K562 (cell line): ENCODE data around the gene PPIA. TPM values are rescaled to one million over a fixed set of nuclear protein-coding genes. Genes with fewer than 3 reads are reported as not detected.
A peak's percentile ranks its signal among the peaks of the same experiment; 100 is the strongest.

Experiments
- ATAC-seq: fragments of 200-7000 bp; cut with Tn5 transposase; 3 replicates; pipeline ENCODE4 v1.9.1; 2020; ENCODE audit warnings: moderate library complexity
- BruUV-seq: library from RNA; stranded (reverse); fragments of 400-500 nt; replicated peaks from 2 replicates; lab custom pipeline; 2021; lab: Mats Ljungman, UMichigan
- CTCF ChIA-PET: fragments of 300-600 bp; formaldehyde crosslinking; extraction: SDS; loops from one replicate; lab custom pipeline; 2021; ENCODE audit warnings: low intra/inter-chr PET ratio; lab: Yijun Ruan, JAX
- POLR2A ChIA-PET: fragments of 300-600, 350-650 bp; sonication (Branson Sonifier 250); formaldehyde crosslinking; extraction: SDS; loops from one replicate; lab custom pipeline; 2021; ENCODE audit warnings: antibody characterized with exemption, inconsistent platforms; lab: Yijun Ruan, JAX
- DNase-seq, 4 experiments: peaks; one replicate each; pipeline versions ENCODE4 v3.0.0 to v3.0.0-alpha.2; 2011 to 2018; ENCODE audit warnings: low spot score in 3 of 4, mixed read lengths in 3 of 4; ENCODE audit errors: extremely low read depth in 1 of 4
- FAIRE-seq: peaks from 2 replicates; lab custom pipeline; 2011; peaks lifted over from hg19 to GRCh38; lab: Jason Lieb, UNC
- H2AFZ ChIP-seq: 2 replicates; pipeline ENCODE4 v1.6.0; 2011; ENCODE audit warnings: low read depth, low read length, control low read depth, inconsistent platforms
- H3K27ac ChIP-seq: fragments of 200-600 bp; 3 replicates; pipeline ENCODE4 v1.8.0; 2011; ENCODE audit warnings: low read depth, mild to moderate bottlenecking, control low read depth, inconsistent platforms, low read length, moderate library complexity, mixed read lengths; ENCODE audit errors: extremely low read depth
- H3K27me3 ChIP-seq, 2 experiments: fragments of 300-600 bp in 1 of 2; 2 replicates in 1 of 2; 3 replicates in 1 of 2; pipeline versions ENCODE4 v1.6.0 to v1.8.0; 2011; ENCODE audit warnings: inconsistent platforms in 2 of 2, low read length in 2 of 2, mild to moderate bottlenecking in 1 of 2, mixed read lengths in 1 of 2, moderate library complexity in 1 of 2; ENCODE audit not compliant: control insufficient read depth in 2 of 2, insufficient read depth in 2 of 2
- H3K36me3 ChIP-seq: fragments of 300-600 bp; 3 replicates; pipeline ENCODE4 v1.8.0; 2011; ENCODE audit warnings: mild to moderate bottlenecking, low read length, inconsistent platforms; ENCODE audit not compliant: control insufficient read depth, insufficient read depth
- H3K4me1 ChIP-seq, 2 experiments: fragments of 200-600 bp in 1 of 2; replicated peaks in 1 of 2; 2 replicates in 1 of 2; 3 replicates in 1 of 2; pipeline versions ENCODE4 v1.5.1 to v1.8.0; 2011; ENCODE audit warnings: inconsistent platforms in 2 of 2, low read length in 2 of 2, mild to moderate bottlenecking in 1 of 2, mixed read lengths in 1 of 2, moderate library complexity in 1 of 2; ENCODE audit not compliant: control insufficient read depth in 2 of 2, insufficient read depth in 2 of 2
- H3K4me2 ChIP-seq: 2 replicates; pipeline ENCODE4 v1.6.1; 2011; ENCODE audit warnings: low read length, control low read depth, inconsistent platforms, mixed read lengths; ENCODE audit not compliant: insufficient read depth
- H3K4me3 ChIP-seq: fragments of 200-600 bp; sonication (generic), shearing (Covaris generic); 2 replicates; pipeline ENCODE4 v1.5.1; 2016; ENCODE audit warnings: control low read depth, inconsistent platforms
- H3K79me2 ChIP-seq: fragments of 200-600 bp; 3 replicates; pipeline ENCODE4 v1.8.0; 2011; ENCODE audit warnings: low read length, inconsistent platforms; ENCODE audit not compliant: control insufficient read depth, insufficient read depth
- H3K9ac ChIP-seq, 2 experiments: 2 replicates each; pipeline versions ENCODE4 v1.6.0 to v1.6.1; 2011; ENCODE audit warnings: low read depth in 2 of 2, low read length in 2 of 2, control low read depth in 1 of 2, inconsistent platforms in 1 of 2, mild to moderate bottlenecking in 1 of 2, mixed read lengths in 1 of 2; ENCODE audit not compliant: insufficient read depth in 1 of 2
- H3K9me1 ChIP-seq: one replicate; pipeline ENCODE4 v1.6.0; 2011; ENCODE audit warnings: inconsistent platforms, mild to moderate bottlenecking, low read length, moderate library complexity; ENCODE audit not compliant: control insufficient read depth, insufficient read depth
- H3K9me3 ChIP-seq: replicated peaks from 2 replicates; pipeline ENCODE4 v1.5.1; 2011; ENCODE audit warnings: low read depth, low read length, inconsistent platforms; ENCODE audit not compliant: control insufficient read depth, insufficient read depth
- H4K20me1 ChIP-seq: replicated peaks from 2 replicates; pipeline ENCODE4 v1.6.1; 2011; ENCODE audit warnings: low read length, inconsistent platforms, mixed read lengths; ENCODE audit not compliant: control insufficient read depth, insufficient read depth
- FOS ChIP-seq: IDR thresholded peaks from 3 replicates; pipeline ENCODE4 v1.6.1; 2011; ENCODE audit not compliant: insufficient read length; ENCODE audit errors: extremely low read depth
- HLTF ChIP-seq: fragments of 450-650 bp; IDR thresholded peaks from 2 replicates; pipeline ENCODE4 v1.6.1; 2016
- KLF1 ChIP-seq: fragments of 450-650 bp; IDR thresholded peaks from 2 replicates; pipeline ENCODE4 v1.6.1; 2016; ENCODE audit warnings: missing genetic modification characterization, missing compliant biosample characterization
- NFATC3 ChIP-seq: fragments of 450-650 bp; IDR thresholded peaks from 2 replicates; pipeline ENCODE4 v1.6.1; 2017; ENCODE audit warnings: mild to moderate bottlenecking
- POLR2G ChIP-seq: fragments of 200-400 bp; formaldehyde crosslinking; IDR thresholded peaks from 2 replicates; pipeline ENCODE4 v1.6.1; 2017; ENCODE audit warnings: low read depth, mild to moderate bottlenecking, antibody characterized with exemption, low read length, moderate library complexity
- RNF2 ChIP-seq: sonication (generic); IDR thresholded peaks from 2 replicates; pipeline ENCODE4 v1.6.1; 2016
- TRIM28 ChIP-seq: fragments of 450-650 bp; IDR thresholded peaks from 2 replicates; pipeline ENCODE4 v1.6.1; 2017
- WGBS: fragments of 100-300 bp; shearing (Covaris generic); methylation state at CpG from one replicate; pipeline ENCODE4 v1.1.6; 2016; ENCODE audit warnings: low coverage, mixed read lengths; ENCODE audit not compliant: insufficient coverage; ENCODE audit errors: missing lambda C conversion rate; 5-methylcytosine and 5-hydroxymethylcytosine counted together
- in situ Hi-C: fragments of 300-500 bp; cut with MboI; formaldehyde crosslinking; loops from 4 replicates; pipeline ENCODE4 v1.15.0; 2018; ENCODE audit warnings: inconsistent platforms, mixed read lengths
- intact Hi-C: fragments of 100-400 bp; cut with micrococcal nuclease; formaldehyde crosslinking; loops from 2 replicates; pipeline ENCODE4 v1.14.2; 2022
- polyA plus RNA-seq, 8 experiments: library from polyadenylated mRNA; depleted of rRNA in 4 of 8; stranded (reverse) in 5 of 8; unstranded in 3 of 8; fragments of >200 nt; fragmentation: Nextera tagmentation in 2 of 8; fragmentation: Illumina TruSeq in 1 of 8; extraction: Ambion mirVana in 2 of 8; extraction: Trizol in 1 of 8; gene quantifications; 2 replicates each; pipeline versions ENCODE4 v1.2.1 to v1.2.3, GENCODE V29; 2011 to 2014; ENCODE audit warnings: inconsistent platforms in 1 of 8, missing spikeins in 1 of 8
- total RNA-seq, 7 experiments: library from RNA; depleted of rRNA in 6 of 7; stranded (reverse); fragments of >200 nt in 6 of 7; fragmentation: Illumina TruSeq in 2 of 7; extraction: Trizol in 2 of 7; gene quantifications; 2 replicates each; pipeline versions ENCODE4 v1.2.1 to v1.2.3, GENCODE V29; 2011 to 2021; ENCODE audit warnings: low replicate concordance in 1 of 7
- TF ChIP-seq, protein P1 (sequence below): fragments of 200-800 bp; sonication (Bioruptor generic); IDR thresholded peaks from 2 replicates; pipeline ENCODE4 v1.6.1; 2017; ENCODE audit warnings: missing genetic modification characterization, missing compliant biosample characterization
- TF ChIP-seq, protein P2 (sequence below), 3 experiments: IDR thresholded peaks in 2 of 3; conservative IDR thresholded peaks in 1 of 3; 2 replicates each; pipeline ENCODE4 v1.5.1; 2011 to 2012; ENCODE audit warnings: low read length in 3 of 3, mild to moderate bottlenecking in 3 of 3, control low read depth in 2 of 3, improper control_type of control experiment in 1 of 3, inconsistent platforms in 1 of 3, low read depth in 1 of 3, mixed read lengths in 1 of 3, moderate library complexity in 1 of 3; ENCODE audit not compliant: insufficient read depth in 2 of 3
- TF ChIP-seq, protein P3 (sequence below), 2 experiments: fragments of 450-650 bp in 1 of 2; sonication (generic) in 1 of 2; formaldehyde crosslinking in 1 of 2; IDR thresholded peaks in 1 of 2; conservative IDR thresholded peaks in 1 of 2; 2 replicates each; pipeline versions ENCODE4 v1.6.1 to v1.8.1; 2016 to 2023; ENCODE audit warnings: mild to moderate bottlenecking in 2 of 2, moderate library complexity in 2 of 2, inconsistent platforms in 1 of 2, missing genetic modification reagents in 1 of 2

Gene PPIA
- total and polyA plus RNA-seq, 9 of the 15 experiments (the other 6 are each of a cell fraction or from before 2014, with no cell fraction given): 2,583 to 7,504 (median 3,973) TPM

- peak overlapping the region in 1 of 2 experiments; percentile 87; a peak in 1 of 4 replicates for H3K9ac ChIP-seq
- no peak overlapping the region for H3K27ac ChIP-seq
- ATAC-seq (no peak), DNase-seq (no peak)
- H3K36me3 ChIP-seq: peaks cover 36% of the 10 kb centered on the region; the same call in 2 of the 3 replicates
- 72% methylated on average over 8 of the region's 8 CpGs for WGBS
- TF ChIP-seq, protein P1, sequence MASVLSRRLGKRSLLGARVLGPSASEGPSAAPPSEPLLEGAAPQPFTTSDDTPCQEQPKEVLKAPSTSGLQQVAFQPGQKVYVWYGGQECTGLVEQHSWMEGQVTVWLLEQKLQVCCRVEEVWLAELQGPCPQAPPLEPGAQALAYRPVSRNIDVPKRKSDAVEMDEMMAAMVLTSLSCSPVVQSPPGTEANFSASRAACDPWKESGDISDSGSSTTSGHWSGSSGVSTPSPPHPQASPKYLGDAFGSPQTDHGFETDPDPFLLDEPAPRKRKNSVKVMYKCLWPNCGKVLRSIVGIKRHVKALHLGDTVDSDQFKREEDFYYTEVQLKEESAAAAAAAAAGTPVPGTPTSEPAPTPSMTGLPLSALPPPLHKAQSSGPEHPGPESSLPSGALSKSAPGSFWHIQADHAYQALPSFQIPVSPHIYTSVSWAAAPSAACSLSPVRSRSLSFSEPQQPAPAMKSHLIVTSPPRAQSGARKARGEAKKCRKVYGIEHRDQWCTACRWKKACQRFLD (CRISPR knock-in tag): no peak
- TF ChIP-seq, all 486 proteins: peak for 0
- ChIA-PET CTCF (no interaction called here), POLR2A (interaction anchor here (3.0 kb wide), 1 partner anchor 29 kb away, joined by 14 read pairs; no protein-coding TSS in a partner anchor)
- Histone ChIP-seq H3K27me3 (no peaks in the 10 kb centered on the region), H3K4me2 (no peak overlapping the region), H4K20me1 (no peaks in the 10 kb centered on the region), H3K79me2 (no peaks in the 10 kb centered on the region), H3K4me1 (peaks cover 14 to 34% of the 10 kb centered on the region in 2 experiments), H3K9me1 (peaks cover 5% of the 10 kb centered on the region), H3K9me3 (no peaks in the 10 kb centered on the region), H3K4me3 (no peak overlapping the region), H2AFZ (no peak overlapping the region)
- BruUV-seq: no TSS peak
- FAIRE-seq: no peak
- intact Hi-C loops (no loop called here), in situ Hi-C loops (no loop called here)
These were observed 27.1 kb upstream of the PPIA start for GRCh38 chr7:44769376-44769775.

DNA sequence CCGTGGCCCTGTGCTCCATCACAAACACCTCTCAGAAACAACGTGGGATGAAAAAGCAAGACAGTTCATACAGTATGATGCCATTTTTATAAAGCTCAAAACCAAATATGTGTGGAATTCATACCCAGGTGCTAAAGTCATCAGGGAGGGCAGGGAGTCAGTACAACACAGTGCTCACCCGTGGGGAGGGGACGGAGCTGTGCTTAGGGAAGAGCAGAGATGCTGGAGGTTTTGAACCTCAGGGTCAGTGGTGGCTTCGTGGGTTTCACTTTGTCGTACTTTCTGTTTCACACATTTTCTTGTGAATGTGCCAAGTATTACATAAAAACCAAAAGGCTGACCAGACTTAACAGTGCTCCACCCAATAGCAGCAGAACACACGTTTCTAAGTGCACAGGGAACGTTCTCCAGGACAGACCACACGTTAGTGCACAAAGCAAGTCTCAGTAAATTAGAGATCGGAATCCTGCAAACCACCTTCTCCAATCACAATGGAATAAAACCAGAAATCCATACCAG, 26.6 kb upstream of the PPIA start:
- H3K9ac ChIP-seq: no peak overlapping the region
- TF ChIP-seq, protein P2, sequence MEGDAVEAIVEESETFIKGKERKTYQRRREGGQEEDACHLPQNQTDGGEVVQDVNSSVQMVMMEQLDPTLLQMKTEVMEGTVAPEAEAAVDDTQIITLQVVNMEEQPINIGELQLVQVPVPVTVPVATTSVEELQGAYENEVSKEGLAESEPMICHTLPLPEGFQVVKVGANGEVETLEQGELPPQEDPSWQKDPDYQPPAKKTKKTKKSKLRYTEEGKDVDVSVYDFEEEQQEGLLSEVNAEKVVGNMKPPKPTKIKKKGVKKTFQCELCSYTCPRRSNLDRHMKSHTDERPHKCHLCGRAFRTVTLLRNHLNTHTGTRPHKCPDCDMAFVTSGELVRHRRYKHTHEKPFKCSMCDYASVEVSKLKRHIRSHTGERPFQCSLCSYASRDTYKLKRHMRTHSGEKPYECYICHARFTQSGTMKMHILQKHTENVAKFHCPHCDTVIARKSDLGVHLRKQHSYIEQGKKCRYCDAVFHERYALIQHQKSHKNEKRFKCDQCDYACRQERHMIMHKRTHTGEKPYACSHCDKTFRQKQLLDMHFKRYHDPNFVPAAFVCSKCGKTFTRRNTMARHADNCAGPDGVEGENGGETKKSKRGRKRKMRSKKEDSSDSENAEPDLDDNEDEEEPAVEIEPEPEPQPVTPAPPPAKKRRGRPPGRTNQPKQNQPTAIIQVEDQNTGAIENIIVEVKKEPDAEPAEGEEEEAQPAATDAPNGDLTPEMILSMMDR (IDR thresholded peaks at IDR 0.05 in 2 of 3, conservative IDR thresholded peaks at IDR 0.05 in 1 of 3; ENCODE audit: insufficient read depth in 2 of 3, low read depth in 1 of 3, low read length in 3 of 3): no peak
- TF ChIP-seq HLTF (no peak), NFATC3 (no peak), TRIM28 (no peak), FOS (no peak), POLR2G (no peak), RNF2 (no peak), KLF1 (tag) (no peak)
- TF ChIP-seq, protein P3, sequence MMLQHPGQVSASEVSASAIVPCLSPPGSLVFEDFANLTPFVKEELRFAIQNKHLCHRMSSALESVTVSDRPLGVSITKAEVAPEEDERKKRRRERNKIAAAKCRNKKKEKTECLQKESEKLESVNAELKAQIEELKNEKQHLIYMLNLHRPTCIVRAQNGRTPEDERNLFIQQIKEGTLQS (IDR thresholded peaks at IDR 0.05): no peak
- TF ChIP-seq, protein P3 (CRISPR knock-in tag; conservative IDR thresholded peaks at IDR 0.05): no peak

More for the DNA sequence above, 26.6 kb upstream of the PPIA start:
- Histone ChIP-seq H3K4me3 (no peak overlapping the region), H3K4me2 (no peak overlapping the region), H3K79me2 (no peaks in the 10 kb centered on the region), H3K27ac (no peak overlapping the region), H3K9me1 (peaks cover 5% of the 10 kb centered on the region), H4K20me1 (no peaks in the 10 kb centered on the region), H3K36me3 (peaks cover 32% of the 10 kb centered on the region; the same call in 2 of the 3 replicates), H3K27me3 (no peaks in the 10 kb centered on the region), H2AFZ (no peak overlapping the region), H3K9me3 (no peaks in the 10 kb centered on the region), H3K4me1 (peaks cover 14 to 34% of the 10 kb centered on the region in 2 experiments)
- BruUV-seq: no TSS peak
- FAIRE-seq (no peak), DNase-seq (no peak), ATAC-seq (no peak)
- in situ Hi-C loops: no loop called here
- WGBS: 42% methylated on average over 10 of the region's 10 CpGs
- ChIA-PET CTCF (no interaction called here), POLR2A (interaction anchor here (3.0 kb wide), 1 partner anchor 28 kb away, joined by 14 read pairs; no protein-coding TSS in a partner anchor)
- intact Hi-C loops: no loop called here
